Fibroblast of lung (primary cell): ENCODE results near the gene HAO1. TPM values are rescaled to one million over a fixed set of nuclear protein-coding genes. Genes with fewer than 3 reads are reported as not detected.

ENCODE experiments used
- DNase-seq, 2 donors: peaks; one replicate each; pipeline versions ENCODE4 v3.0.0 to v3.0.0-alpha.2; 2010; ENCODE audit warnings: low read depth in 2 of 2
- H2AFZ ChIP-seq: 2 replicates; pipeline ENCODE4 v1.5.1; 2012; ENCODE audit warnings: low read length, control low read depth, inconsistent platforms
- H3K27ac ChIP-seq: 2 replicates; pipeline ENCODE4 v1.5.1; 2011; ENCODE audit warnings: low read length, control low read depth; ENCODE audit not compliant: insufficient read depth
- H3K27me3 ChIP-seq: 2 replicates; pipeline ENCODE4 v1.5.1; 2011; ENCODE audit warnings: mild to moderate bottlenecking, low read length; ENCODE audit not compliant: control insufficient read depth, insufficient read depth
- H3K36me3 ChIP-seq: 2 replicates; pipeline ENCODE4 v1.5.1; 2011; ENCODE audit warnings: low read length; ENCODE audit not compliant: control insufficient read depth, insufficient read depth
- H3K4me1 ChIP-seq: 2 replicates; pipeline ENCODE4 v1.5.1; 2011; ENCODE audit warnings: low read length; ENCODE audit not compliant: control insufficient read depth, insufficient read depth; ENCODE audit errors: extremely low read depth
- H3K4me2 ChIP-seq: 2 replicates; pipeline ENCODE4 v1.5.1; 2011; ENCODE audit warnings: low read length, control low read depth; ENCODE audit not compliant: insufficient read depth; ENCODE audit errors: extremely low read depth
- H3K4me3 ChIP-seq, 4 experiments: fragments of 200-600 bp in 1 of 4; sonication (generic) in 1 of 4; replicated peaks in 1 of 4; 2 replicates each; pipeline ENCODE4 v1.5.1; 2011 to 2016; ENCODE audit warnings: low read length in 4 of 4, low read depth in 3 of 4, mild to moderate bottlenecking in 3 of 4, control low read depth in 2 of 4, inconsistent platforms in 1 of 4, mixed read lengths in 1 of 4; ENCODE audit not compliant: insufficient read depth in 1 of 4; ENCODE audit errors: control extremely low read depth in 1 of 4
- H3K79me2 ChIP-seq: 2 replicates; pipeline ENCODE4 v1.5.1; 2012; ENCODE audit warnings: mild to moderate bottlenecking, low read length, inconsistent platforms; ENCODE audit not compliant: control insufficient read depth, insufficient read depth
- H3K9ac ChIP-seq: 2 replicates; pipeline ENCODE4 v1.5.1; 2011; ENCODE audit warnings: mild to moderate bottlenecking, low read length, control low read depth; ENCODE audit not compliant: insufficient read depth
- H3K9me3 ChIP-seq: 2 replicates; pipeline ENCODE4 v1.5.1; 2012; ENCODE audit warnings: low read depth, low read length; ENCODE audit not compliant: control insufficient read depth, insufficient read depth
- H4K20me1 ChIP-seq: 2 replicates; pipeline ENCODE4 v1.5.1; 2011; ENCODE audit warnings: low read length; ENCODE audit not compliant: control insufficient read depth, insufficient read depth; ENCODE audit errors: extremely low read depth
- EZH2 ChIP-seq: IDR thresholded peaks from 2 replicates; pipeline ENCODE4 v1.5.1; 2012; ENCODE audit warnings: low read length, control low read depth, mild to moderate bottlenecking; ENCODE audit errors: missing control alignments
- polyA plus RNA-seq, 2 donors: library from polyadenylated mRNA; depleted of rRNA in 1 of 2; stranded (reverse) in 1 of 2; unstranded in 1 of 2; fragments of >200 nt; gene quantifications; 2 replicates each; pipeline ENCODE4 v1.2.1, GENCODE V29; 2011 to 2012; ENCODE audit warnings: missing spikeins in 1 of 2
- total RNA-seq: library from RNA; depleted of rRNA; stranded (reverse); fragments of >200 nt; gene quantifications from 2 replicates; pipeline ENCODE4 v1.2.1, GENCODE V29; 2014
- TF ChIP-seq, protein P1 (sequence below), 2 donors: IDR thresholded peaks in 1 of 2; conservative IDR thresholded peaks in 1 of 2; 1 replicate in 1 of 2; 2 replicates in 1 of 2; pipeline ENCODE4 v1.5.1; 2011 to 2012; ENCODE audit warnings: low read length in 2 of 2, control low read depth in 1 of 2, inconsistent platforms in 1 of 2, low read depth in 1 of 2, mild to moderate bottlenecking in 1 of 2

HAO1 gene
- total and polyA plus RNA-seq, 2 donors (not counting 1 experiment from before 2014, with no cell fraction given), result not detected

DNA sequence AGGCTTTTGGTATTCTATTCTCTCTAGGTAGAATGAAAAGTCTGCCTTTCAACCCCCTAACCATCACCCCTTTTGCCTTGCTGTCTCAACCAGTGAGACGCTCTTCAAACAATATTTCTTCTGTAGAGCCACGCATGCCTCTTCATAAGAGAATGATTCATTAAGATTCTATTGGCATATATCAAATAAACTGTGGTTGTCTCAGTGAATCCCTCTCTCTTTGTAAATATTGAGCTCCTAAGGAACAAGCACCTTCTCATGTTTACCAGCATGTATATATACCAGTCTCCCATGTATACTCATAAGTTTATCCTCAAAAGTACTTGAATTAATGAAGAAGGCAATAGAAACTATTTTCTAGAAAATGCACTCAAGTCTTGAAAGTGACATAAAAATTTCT is 90.6 kb downstream of the HAO1 start:
- Histone ChIP-seq H3K9ac (no peak overlapping the region), H3K27ac (no peak overlapping the region), H3K36me3 (no peaks in the 10 kb centered on the region), H3K79me2 (no peaks in the 10 kb centered on the region), H3K4me1 (peaks cover 3% of the 10 kb centered on the region), H3K4me3 (no peak overlapping the region), H3K4me2 (no peak overlapping the region), H2AFZ (no peak overlapping the region), H3K27me3 (no peaks in the 10 kb centered on the region), H4K20me1 (no peaks in the 10 kb centered on the region), H3K9me3 (no peaks in the 10 kb centered on the region)
- TF ChIP-seq EZH2, result no peak
- DNase-seq, result no peak

DNA sequence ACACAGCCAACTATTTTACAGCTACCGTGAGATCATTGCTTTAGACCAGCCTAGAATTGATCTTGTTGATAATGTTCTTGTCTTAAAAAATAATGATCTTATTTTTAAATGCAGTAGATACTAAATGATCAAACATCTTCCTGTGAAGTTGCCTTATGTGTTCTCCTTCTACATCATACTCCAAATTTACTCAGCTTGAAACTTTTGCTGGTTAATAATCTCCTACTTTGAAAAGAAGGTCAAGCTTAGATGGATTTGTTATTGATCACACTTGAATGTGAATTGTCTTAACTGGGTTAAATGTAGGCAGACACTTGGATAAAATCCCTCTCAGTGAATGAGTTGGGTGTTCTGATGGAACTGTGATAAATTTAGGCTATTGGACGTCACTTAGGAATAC is 91.9 kb downstream of the HAO1 start:
- Histone ChIP-seq H2AFZ (no peak overlapping the region), H4K20me1 (no peaks in the 10 kb centered on the region), H3K9ac (no peak overlapping the region), H3K27ac (no peak overlapping the region), H3K27me3 (no peaks in the 10 kb centered on the region), H3K4me3 (no peak overlapping the region), H3K4me1 (peaks cover 3% of the 10 kb centered on the region), H3K4me2 (no peak overlapping the region), H3K36me3 (no peaks in the 10 kb centered on the region), H3K79me2 (no peaks in the 10 kb centered on the region), H3K9me3 (no peaks in the 10 kb centered on the region)
- no peak for DNase-seq
- TF ChIP-seq EZH2, result no peak
- TF ChIP-seq, protein P1, sequence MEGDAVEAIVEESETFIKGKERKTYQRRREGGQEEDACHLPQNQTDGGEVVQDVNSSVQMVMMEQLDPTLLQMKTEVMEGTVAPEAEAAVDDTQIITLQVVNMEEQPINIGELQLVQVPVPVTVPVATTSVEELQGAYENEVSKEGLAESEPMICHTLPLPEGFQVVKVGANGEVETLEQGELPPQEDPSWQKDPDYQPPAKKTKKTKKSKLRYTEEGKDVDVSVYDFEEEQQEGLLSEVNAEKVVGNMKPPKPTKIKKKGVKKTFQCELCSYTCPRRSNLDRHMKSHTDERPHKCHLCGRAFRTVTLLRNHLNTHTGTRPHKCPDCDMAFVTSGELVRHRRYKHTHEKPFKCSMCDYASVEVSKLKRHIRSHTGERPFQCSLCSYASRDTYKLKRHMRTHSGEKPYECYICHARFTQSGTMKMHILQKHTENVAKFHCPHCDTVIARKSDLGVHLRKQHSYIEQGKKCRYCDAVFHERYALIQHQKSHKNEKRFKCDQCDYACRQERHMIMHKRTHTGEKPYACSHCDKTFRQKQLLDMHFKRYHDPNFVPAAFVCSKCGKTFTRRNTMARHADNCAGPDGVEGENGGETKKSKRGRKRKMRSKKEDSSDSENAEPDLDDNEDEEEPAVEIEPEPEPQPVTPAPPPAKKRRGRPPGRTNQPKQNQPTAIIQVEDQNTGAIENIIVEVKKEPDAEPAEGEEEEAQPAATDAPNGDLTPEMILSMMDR (conservative IDR thresholded peaks at IDR 0.05 in 1 of 2, IDR thresholded peaks at IDR 0.05 in 1 of 2; ENCODE audit: low read depth in 1 of 2, low read length in 2 of 2), result no peak

DNA sequence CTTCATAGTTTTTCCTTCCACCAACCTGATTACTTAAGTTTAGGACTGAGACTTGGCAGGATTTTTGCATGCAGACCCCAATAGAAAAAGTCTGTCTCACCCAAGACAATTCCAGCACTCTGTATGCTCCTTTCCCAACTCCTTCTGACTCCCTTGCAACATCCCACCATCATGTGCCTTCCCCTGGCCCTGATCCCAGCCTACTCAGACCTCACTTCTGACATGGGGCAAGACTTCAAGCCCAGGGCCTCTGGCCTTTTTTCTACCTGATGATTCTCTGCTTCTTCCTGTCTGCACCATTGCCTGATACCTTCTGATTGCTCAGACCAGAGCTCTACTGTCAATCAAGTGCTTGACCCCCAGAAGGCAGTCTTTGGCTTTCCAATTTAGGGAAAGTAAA is 96.6 kb downstream of the HAO1 start:
- peak; percentile 25 to 76 for DNase-seq
- H4K20me1 ChIP-seq, result no peaks in the 10 kb centered on the region
- no peak overlapping the region for H2AFZ ChIP-seq
- no peak overlapping the region for H3K4me3 ChIP-seq
- H3K9me3 ChIP-seq, result no peaks in the 10 kb centered on the region
- no peaks in the 10 kb centered on the region for H3K36me3 ChIP-seq
- TF ChIP-seq, protein P1 (conservative IDR thresholded peaks at IDR 0.05 in 1 of 2, IDR thresholded peaks at IDR 0.05 in 1 of 2; ENCODE audit: low read depth in 1 of 2, low read length in 2 of 2), result no peak
- no peak for TF ChIP-seq EZH2
- no peak overlapping the region for H3K27ac ChIP-seq
- H3K27me3 ChIP-seq, result no peaks in the 10 kb centered on the region
- H3K9ac ChIP-seq, result no peak overlapping the region
- no peak overlapping the region for H3K4me2 ChIP-seq
- H3K4me1 ChIP-seq, result peaks cover 4% of the 10 kb centered on the region
- no peaks in the 10 kb centered on the region for H3K79me2 ChIP-seq
